GM21423 (cell line): ENCODE measurements around the gene DHX36.
A peak's percentile ranks its signal among the peaks of the same experiment; 100 is the strongest.

ENCODE experiments used
- ATAC-seq: cut with Tn5 transposase; IDR thresholded peaks from one replicate; pipeline ENCODE4 v1.9.1; 2021; ENCODE audit warnings: mild to moderate bottlenecking, moderate library complexity; ENCODE audit not compliant: unreplicated experiment

DHX36 gene, protein sequence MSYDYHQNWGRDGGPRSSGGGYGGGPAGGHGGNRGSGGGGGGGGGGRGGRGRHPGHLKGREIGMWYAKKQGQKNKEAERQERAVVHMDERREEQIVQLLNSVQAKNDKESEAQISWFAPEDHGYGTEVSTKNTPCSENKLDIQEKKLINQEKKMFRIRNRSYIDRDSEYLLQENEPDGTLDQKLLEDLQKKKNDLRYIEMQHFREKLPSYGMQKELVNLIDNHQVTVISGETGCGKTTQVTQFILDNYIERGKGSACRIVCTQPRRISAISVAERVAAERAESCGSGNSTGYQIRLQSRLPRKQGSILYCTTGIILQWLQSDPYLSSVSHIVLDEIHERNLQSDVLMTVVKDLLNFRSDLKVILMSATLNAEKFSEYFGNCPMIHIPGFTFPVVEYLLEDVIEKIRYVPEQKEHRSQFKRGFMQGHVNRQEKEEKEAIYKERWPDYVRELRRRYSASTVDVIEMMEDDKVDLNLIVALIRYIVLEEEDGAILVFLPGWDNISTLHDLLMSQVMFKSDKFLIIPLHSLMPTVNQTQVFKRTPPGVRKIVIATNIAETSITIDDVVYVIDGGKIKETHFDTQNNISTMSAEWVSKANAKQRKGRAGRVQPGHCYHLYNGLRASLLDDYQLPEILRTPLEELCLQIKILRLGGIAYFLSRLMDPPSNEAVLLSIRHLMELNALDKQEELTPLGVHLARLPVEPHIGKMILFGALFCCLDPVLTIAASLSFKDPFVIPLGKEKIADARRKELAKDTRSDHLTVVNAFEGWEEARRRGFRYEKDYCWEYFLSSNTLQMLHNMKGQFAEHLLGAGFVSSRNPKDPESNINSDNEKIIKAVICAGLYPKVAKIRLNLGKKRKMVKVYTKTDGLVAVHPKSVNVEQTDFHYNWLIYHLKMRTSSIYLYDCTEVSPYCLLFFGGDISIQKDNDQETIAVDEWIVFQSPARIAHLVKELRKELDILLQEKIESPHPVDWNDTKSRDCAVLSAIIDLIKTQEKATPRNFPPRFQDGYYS

DNA sequence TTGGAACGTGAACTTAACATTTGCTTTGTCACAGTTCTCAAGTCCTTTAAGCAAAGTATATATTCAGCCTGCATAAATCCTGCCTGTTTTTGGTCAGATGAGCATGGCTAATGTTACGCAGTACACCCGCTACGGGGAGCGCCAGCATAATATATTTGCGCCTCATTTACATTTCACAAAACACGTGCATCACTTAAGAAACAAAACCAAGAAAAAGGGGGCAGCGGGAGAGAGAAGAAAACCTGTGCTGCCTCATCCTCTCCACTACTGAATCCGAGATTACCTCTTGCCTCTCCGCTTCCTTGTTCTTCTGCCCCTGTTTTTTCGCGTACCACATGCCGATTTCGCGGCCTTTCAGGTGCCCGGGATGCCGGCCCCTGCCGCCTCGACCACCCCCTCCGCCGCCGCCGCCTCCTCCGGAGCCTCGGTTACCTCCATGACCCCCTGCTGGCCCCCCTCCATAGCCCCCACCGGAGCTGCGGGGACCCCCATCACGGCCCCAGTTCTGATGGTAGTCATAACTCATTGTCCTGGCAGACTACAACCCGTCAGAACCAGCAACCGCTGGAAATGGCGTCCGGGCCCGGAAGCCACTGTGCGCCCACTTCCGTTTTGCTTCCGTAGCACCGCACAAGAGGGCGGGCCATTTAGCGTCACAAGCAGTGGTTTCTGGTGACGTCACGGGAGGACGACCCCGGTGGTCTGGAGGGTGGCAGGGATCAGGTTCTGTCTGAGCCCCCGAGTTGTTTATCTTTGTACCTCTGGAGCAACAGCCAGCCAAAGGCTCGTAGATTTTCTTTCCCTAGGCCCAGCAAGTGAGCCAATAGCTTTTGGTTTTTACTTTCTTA, at the start of gene DHX36:
Gene DHX36, minus strand, starts transcription at position 597 of the 848 bp plus-strand sequence. Its CDS starts 71 bp downstream, at position 526.
- ATAC-seq, result peak; percentile 95

GRCh38 chr3:154367221-154367620, 42.9 kb upstream of the DHX36 start:
- no peak for ATAC-seq

GRCh38 chr3:154364849-154365248, 40.6 kb upstream of the DHX36 start:
- ATAC-seq, result no peak

DNA sequence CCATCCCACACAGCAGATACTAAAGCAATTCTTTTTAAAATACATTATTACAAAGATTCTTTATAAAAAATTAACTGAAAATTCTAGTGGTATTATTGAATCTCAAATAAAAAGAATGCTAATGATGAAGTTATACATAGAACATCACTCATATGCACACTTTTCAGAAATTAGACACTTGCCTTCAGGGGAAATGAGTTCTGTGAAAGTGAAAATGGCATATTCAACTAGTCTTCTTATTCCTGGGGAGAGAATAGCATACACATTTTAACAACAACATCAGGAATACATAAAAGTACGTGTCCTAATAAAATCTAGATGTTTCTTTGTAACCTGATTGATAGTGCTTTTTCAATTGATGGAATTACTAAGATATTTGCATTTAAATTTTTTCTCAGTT, 36.8 kb upstream of the DHX36 start:
- no peak for ATAC-seq

DNA sequence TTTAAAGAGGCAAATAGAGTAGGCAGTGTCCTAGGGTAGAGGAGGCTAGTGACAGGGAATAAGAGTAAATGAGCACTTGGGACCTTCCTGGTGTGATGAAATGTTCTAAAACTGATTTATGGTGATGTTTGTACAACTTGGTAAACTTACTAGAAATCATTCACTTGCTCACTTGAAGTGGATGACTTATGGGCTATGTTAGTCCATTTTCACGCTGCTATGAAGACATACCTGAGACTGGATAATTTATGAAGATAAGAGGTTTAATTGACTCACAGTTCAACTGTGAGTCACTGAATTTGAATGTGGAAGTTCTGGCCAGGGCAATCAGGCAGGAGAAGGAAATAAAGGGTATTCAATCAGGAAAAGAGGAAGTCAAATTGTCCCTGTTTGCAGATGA, 31.7 kb upstream of the DHX36 start:
- ATAC-seq, result no peak

- no peak for ATAC-seq
Measured at GRCh38 chr3:154349223-154349622, 24.9 kb upstream of the DHX36 start.

- ATAC-seq, result no peak
Measured at GRCh38 chr3:154345422-154346122, 21.3 kb upstream of the DHX36 start.

GRCh38 chr3:154338570-154338969, 14.3 kb upstream of the DHX36 start:
- no peak for ATAC-seq

DNA sequence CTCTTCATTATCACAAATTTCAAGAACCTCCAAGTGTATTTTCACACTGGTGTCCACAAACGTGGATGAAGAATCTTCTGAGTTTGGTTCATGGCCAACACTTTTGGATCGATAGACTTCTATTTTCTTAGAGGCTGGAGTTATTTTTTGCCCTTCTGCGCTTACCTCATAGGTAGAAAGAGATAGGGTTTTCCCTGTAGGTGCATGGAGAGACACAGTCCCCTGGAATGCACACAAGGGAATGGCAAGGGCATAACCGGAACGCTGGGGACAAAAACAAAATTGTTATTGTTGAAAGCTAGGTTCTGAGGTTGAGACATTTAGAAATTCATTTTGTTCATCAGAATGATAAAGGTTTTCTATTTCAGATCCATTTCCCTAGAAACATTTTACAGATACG, 13.7 kb upstream of the DHX36 start:
- ATAC-seq, result no peak

DNA sequence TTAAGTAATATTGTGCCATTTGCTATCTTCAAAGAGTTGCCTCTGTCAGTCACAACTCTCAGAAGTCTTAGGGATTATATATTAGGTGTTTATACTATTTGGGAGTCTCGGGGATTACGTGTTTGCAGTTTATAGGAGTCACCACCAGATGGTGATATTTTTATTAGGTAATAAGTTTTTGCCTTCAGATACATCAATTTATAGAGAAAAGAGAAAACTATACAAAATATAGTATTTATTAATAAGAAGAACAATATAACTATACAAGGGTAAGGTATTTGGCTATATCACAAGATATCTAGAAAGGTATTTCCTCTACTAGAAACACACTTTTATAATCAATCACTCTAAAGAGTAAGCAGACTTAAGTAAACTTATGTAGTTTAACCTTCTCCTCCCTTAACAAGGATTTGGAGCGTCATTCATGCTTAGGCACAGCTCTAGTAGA, 10.7 kb upstream of the DHX36 start:
- ATAC-seq, result no peak

DNA sequence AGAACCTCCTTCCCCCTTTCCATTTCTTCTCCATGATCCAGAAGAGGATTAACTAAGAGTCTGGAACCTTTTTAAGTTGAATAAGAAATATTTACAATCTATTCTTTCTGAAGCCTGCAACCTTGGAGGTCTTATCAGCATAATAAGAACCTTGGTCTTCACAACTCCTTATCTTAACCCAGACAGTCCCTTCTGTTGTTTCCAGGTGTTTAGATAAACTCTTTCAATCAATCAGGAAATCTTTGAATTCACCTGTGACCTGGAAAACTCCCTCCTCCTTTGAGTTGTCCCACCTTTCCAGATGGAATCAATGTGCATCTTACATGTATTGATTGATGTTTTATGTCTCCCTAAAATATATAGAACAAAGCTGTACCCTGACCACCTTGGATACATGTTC, 3.6 kb upstream of the DHX36 start:
- ATAC-seq, result no peak

DNA sequence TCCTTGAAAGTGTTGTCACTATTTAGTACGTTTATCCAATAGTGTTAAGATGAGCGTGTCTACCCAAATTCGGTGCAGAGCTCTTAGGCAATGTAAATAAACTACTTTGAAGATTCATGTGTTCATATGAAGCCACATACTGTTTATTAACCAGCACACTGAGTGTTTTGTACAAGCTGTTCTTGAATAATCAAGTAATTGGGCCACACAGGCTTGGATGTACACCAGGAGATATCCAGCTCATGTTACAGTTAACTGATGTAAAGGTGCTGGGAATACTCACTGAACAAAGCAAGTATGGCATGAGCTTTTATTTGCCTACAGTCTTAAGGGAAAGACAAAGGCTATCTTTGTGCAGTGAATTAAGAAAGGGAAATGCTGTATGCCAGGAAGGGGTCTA, 632 bp upstream of the DHX36 start:
- ATAC-seq, result no peak

DNA sequence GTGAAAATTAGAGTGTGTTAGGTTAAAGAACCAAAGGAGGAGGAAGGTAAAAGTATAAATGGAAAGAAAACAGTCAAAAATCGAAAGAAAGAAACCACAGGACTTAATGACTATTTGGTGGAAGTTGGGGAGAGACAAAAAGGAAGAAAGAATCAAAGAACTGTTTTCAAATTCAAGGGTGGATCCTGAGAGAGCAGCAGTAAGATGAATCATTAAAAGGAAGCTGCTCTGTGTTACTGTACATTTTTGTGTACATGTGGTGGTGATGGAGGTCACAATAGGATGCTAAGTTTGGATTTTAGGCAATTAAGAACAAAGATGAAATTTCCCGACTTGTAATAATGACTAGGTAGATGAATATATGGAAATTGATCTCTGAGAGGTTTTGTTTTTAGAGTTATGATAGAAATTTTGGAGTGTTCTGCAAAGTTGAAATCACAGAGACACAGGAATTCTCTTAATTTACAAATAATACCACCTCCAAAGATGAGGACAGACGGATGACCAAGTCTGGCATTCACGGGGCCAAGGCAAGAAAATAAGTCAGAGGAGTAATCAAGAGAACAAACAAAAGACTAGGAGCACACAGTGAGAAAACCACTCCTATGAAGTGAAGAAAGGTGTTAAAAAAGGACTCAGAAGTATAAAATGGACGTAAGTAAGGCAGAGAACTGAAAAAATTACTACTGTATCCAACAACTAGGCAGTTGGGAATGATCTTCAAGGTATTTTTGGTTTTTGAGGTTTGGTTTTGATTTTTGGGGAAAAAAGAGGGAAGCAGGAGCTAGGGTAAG, 7.1 kb downstream of the DHX36 start:
- ATAC-seq, result no peak

- no peak for ATAC-seq
Measured at GRCh38 chr3:154314152-154314551, 10.1 kb downstream of the DHX36 start.

GRCh38 chr3:154310840-154311239, 13.4 kb downstream of the DHX36 start:
- no peak for ATAC-seq

- ATAC-seq, result no peak
Measured at GRCh38 chr3:154307363-154307762, 16.9 kb downstream of the DHX36 start.

DNA sequence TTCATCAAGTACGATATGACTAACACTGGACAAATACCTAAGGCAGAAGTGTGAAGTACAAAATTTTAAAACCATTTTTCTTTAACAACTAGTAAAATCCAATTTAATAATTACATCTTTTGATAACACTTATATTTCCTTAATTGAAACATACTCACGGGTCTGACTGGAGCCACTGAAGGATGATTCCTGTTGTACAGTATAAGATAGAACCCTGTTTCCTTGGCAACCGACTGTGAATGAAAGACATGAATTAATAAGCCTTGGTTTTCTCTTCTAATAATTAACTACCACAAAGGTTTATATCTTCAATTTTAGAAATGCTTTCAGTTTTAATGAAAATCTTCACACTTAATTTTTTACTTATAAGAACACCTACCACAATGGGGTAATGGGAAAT, 19.4 kb downstream of the DHX36 start:
- peak; percentile 50 for ATAC-seq

- ATAC-seq, result peak; percentile 45
Measured at GRCh38 chr3:154304116-154304786, 20.0 kb downstream of the DHX36 start.

- no peak for ATAC-seq
Measured at GRCh38 chr3:154301561-154301960, 22.7 kb downstream of the DHX36 start.
